H1 (cell line): ENCODE data around the gene ETS1.

Experiments used
- ATF2 ChIP-seq: IDR thresholded peaks from 2 replicates; pipeline ENCODE4 v1.6.1; 2012; ENCODE audit warnings: low read length, inconsistent platforms
- CHD2 ChIP-seq: IDR thresholded peaks from 2 replicates; pipeline ENCODE4 v1.6.1; 2012; ENCODE audit warnings: low read length, improper control_type of control experiment
- CREB1 ChIP-seq: IDR thresholded peaks from 2 replicates; pipeline ENCODE4 v1.6.1; 2012; ENCODE audit warnings: inconsistent platforms
- CTCF ChIP-seq, 3 experiments: IDR thresholded peaks; 1 replicate in 2 of 3; 2 replicates in 1 of 3; pipeline versions ENCODE4 v1.5.1 to v1.6.1; 2011; ENCODE audit warnings: low read length in 3 of 3, mild to moderate bottlenecking in 3 of 3, inconsistent platforms in 2 of 3, low read depth in 1 of 3, moderate library complexity in 1 of 3; ENCODE audit not compliant: insufficient read depth in 1 of 3; ENCODE audit errors: control extremely low read depth in 1 of 3
- E2F6 ChIP-seq: IDR thresholded peaks from 2 replicates; pipeline ENCODE4 v1.6.1; 2012; ENCODE audit warnings: inconsistent platforms
- EZH2 ChIP-seq: fragments of 200-600 bp; sonication (generic); IDR thresholded peaks from 2 replicates; pipeline ENCODE4 v1.7.1; 2012; ENCODE audit warnings: low read depth, mild to moderate bottlenecking, moderate library complexity, low read length, inconsistent platforms; ENCODE audit not compliant: severe bottlenecking
- GABPA ChIP-seq: IDR thresholded peaks from 2 replicates; pipeline ENCODE4 v1.6.1; 2011; ENCODE audit warnings: mild to moderate bottlenecking, low read length, moderate library complexity, borderline replicate concordance; ENCODE audit not compliant: insufficient read depth
- HDAC2 ChIP-seq, 2 experiments: fragments of 300-600 bp in 1 of 2; sonication (generic) in 1 of 2; IDR thresholded peaks; 2 replicates each; pipeline ENCODE4 v1.6.1; 2011 to 2012; ENCODE audit warnings: low read depth in 2 of 2, low read length in 2 of 2, mild to moderate bottlenecking in 2 of 2, moderate library complexity in 2 of 2, borderline replicate concordance in 1 of 2, inconsistent platforms in 1 of 2
- JUND ChIP-seq: IDR thresholded peaks from 2 replicates; pipeline ENCODE4 v1.6.1; 2011; ENCODE audit warnings: mild to moderate bottlenecking, improper control_type of control experiment, low read length
- KDM1A ChIP-seq: fragments of 200-600, 300-600 bp; sonication (generic); IDR thresholded peaks from 2 replicates; pipeline ENCODE4 v1.7.1; 2016; ENCODE audit warnings: mild to moderate bottlenecking, low read length, borderline replicate concordance
- MAFK ChIP-seq: IDR thresholded peaks from 2 replicates; pipeline ENCODE4 v1.6.1; 2012; ENCODE audit warnings: low read depth, mild to moderate bottlenecking, improper control_type of control experiment, low read length
- POLR2A ChIP-seq, 2 experiments: IDR thresholded peaks; 1 replicate in 1 of 2; 2 replicates in 1 of 2; pipeline ENCODE4 v1.6.1; 2011; ENCODE audit warnings: low read depth in 2 of 2, low read length in 2 of 2, mild to moderate bottlenecking in 2 of 2; ENCODE audit errors: control extremely low read depth in 1 of 2
- TAF1 ChIP-seq: IDR thresholded peaks from 2 replicates; pipeline ENCODE4 v1.6.1; 2011; ENCODE audit warnings: mild to moderate bottlenecking, low read depth, low read length

- TF ChIP-seq KDM1A (no peak), CTCF (IDR thresholded peaks at IDR 0.05; ENCODE audit: control extremely low read depth in 1 of 3, insufficient read depth in 1 of 3, low read depth in 1 of 3, low read length in 3 of 3) (no peak), CREB1 (no peak), HDAC2 (IDR thresholded peaks at IDR 0.05; ENCODE audit: borderline replicate concordance in 1 of 2, low read depth in 2 of 2, low read length in 2 of 2) (no peak), E2F6 (no peak), ATF2 (no peak), POLR2A (IDR thresholded peaks at IDR 0.05; ENCODE audit: control extremely low read depth in 1 of 2, low read depth in 2 of 2, low read length in 2 of 2) (no peak), TAF1 (no peak), EZH2 (no peak), CHD2 (no peak), JUND (no peak), MAFK (no peak), GABPA (no peak)
Measured at GRCh38 chr11:128634395-128634794, 47.0 kb upstream of the ETS1 start.
